PC-3 (cell line): ENCODE results near the gene SLC33A1. TPM values are rescaled to one million over a fixed set of nuclear protein-coding genes. Genes with fewer than 3 reads are reported as not detected.

Experiments
- ATAC-seq: fragments of 200-7000 bp; cut with Tn5 transposase; 2 replicates; pipeline ENCODE4 v1.9.1; 2020; ENCODE audit warnings: mild to moderate bottlenecking, moderate library complexity
- BruUV-seq: library from RNA; stranded (reverse); fragments of 400-500 nt; replicated peaks from 2 replicates; lab custom pipeline; 2021; lab: Mats Ljungman, UMichigan
- CTCF ChIA-PET: fragments of 300-600 bp; sonication (Branson Sonifier 250); formaldehyde crosslinking; loops from one replicate; lab custom pipeline; 2022; ENCODE audit warnings: antibody characterized with exemption; lab: Charles Lee
- POLR2A ChIA-PET: fragments of 300-600 bp; sonication (Branson Sonifier 250); formaldehyde crosslinking; loops from one replicate; lab custom pipeline; 2022; ENCODE audit warnings: antibody characterized with exemption; ENCODE audit not compliant: unreplicated experiment; lab: Charles Lee
- DNase-seq: peaks from one replicate; pipeline ENCODE4 v3.0.0-alpha.2; 2015
- H2AFZ ChIP-seq: fragments of 300-600 bp; sonication (generic); 2 replicates; pipeline ENCODE4 v1.6.0; 2016; ENCODE audit warnings: antibody characterized with exemption, low read length
- H3F3A ChIP-seq: fragments of 300-600 bp; sonication (generic); one replicate; pipeline ENCODE4 v1.6.0; 2017; ENCODE audit warnings: antibody characterized with exemption, low read length, control low read depth, mild to moderate bottlenecking; ENCODE audit not compliant: unreplicated experiment
- H3K27ac ChIP-seq: fragments of 300-600 bp; sonication (generic); 2 replicates; pipeline ENCODE4 v1.5.1; 2016; ENCODE audit warnings: mild to moderate bottlenecking, low read length
- H3K27me3 ChIP-seq: fragments of 300-600 bp; sonication (generic); 2 replicates; pipeline ENCODE4 v1.6.1; 2016; ENCODE audit warnings: low read length, mixed read lengths
- H3K36me3 ChIP-seq: fragments of 300-600 bp; sonication (generic); 2 replicates; pipeline ENCODE4 v1.6.1; 2016; ENCODE audit warnings: low read depth, mixed run types, low read length, mixed read lengths
- H3K4me1 ChIP-seq: fragments of 300-600 bp; sonication (generic); 2 replicates; pipeline ENCODE4 v1.5.1; 2016; ENCODE audit warnings: low read length; ENCODE audit not compliant: insufficient read depth
- H3K4me2 ChIP-seq: fragments of 300-600 bp; sonication (generic); 2 replicates; pipeline ENCODE4 v1.6.0; 2016; ENCODE audit warnings: low read length
- H3K4me3 ChIP-seq: fragments of 300-600 bp; sonication (generic); 2 replicates; pipeline ENCODE4 v1.5.1; 2016; ENCODE audit warnings: mild to moderate bottlenecking, low read length, mixed read lengths
- H3K79me2 ChIP-seq: fragments of 300-600 bp; sonication (generic); 2 replicates; pipeline ENCODE4 v1.6.1; 2017; ENCODE audit warnings: low read length, mixed read lengths
- H3K9ac ChIP-seq: fragments of 300-600 bp; sonication (generic); 2 replicates; pipeline ENCODE4 v1.6.0; 2016; ENCODE audit warnings: mild to moderate bottlenecking, low read length
- H3K9me2 ChIP-seq: fragments of 300-600 bp; sonication (generic); replicated peaks from 2 replicates; pipeline ENCODE4 v1.6.1; 2016; ENCODE audit warnings: mixed run types, low read length, mixed read lengths
- H3K9me3 ChIP-seq: fragments of 300-600 bp; sonication (generic); 2 replicates; pipeline ENCODE4 v1.6.1; 2016; ENCODE audit warnings: low read length, mixed read lengths
- H4K20me1 ChIP-seq: fragments of 300-600 bp; sonication (generic); 2 replicates; pipeline ENCODE4 v1.6.1; 2016; ENCODE audit warnings: low read length, mixed read lengths
- CTCF ChIP-seq: fragments of 300-600 bp; sonication (generic); conservative IDR thresholded peaks from 2 replicates; pipeline ENCODE4 v1.5.1; 2017; ENCODE audit warnings: antibody characterized with exemption, low read depth, mild to moderate bottlenecking, low read length
- EZH2phosphoT487 ChIP-seq: fragments of 300-600 bp; sonication (generic); IDR thresholded peaks from 2 replicates; pipeline ENCODE4 v1.6.1; 2018; ENCODE audit warnings: mild to moderate bottlenecking, antibody characterized with exemption, low read length, borderline replicate concordance
- intact Hi-C: fragments of 100-400 bp; cut with micrococcal nuclease; formaldehyde crosslinking; loops from 2 replicates; pipeline ENCODE4 v1.9.0; 2023
- total RNA-seq: library from RNA; depleted of rRNA; stranded (reverse); fragments of >200 nt; gene quantifications from 2 replicates; pipeline ENCODE4 v1.2.3, GENCODE V29; 2014

The SLC33A1 gene
- total RNA-seq, 1 experiment from 2014 or later: 32.9 TPM

GRCh38 chr3:155859859-155860258 lies 5.6 kb upstream of the SLC33A1 start:
- Histone ChIP-seq H3K79me2 (0 out of 2 replicates have a peak, but pooled peaks cover 2% of the 10 kb centered on the region), H3K36me3 (no peaks in the 10 kb centered on the region), H3K27me3 (no peaks in the 10 kb centered on the region), H3K4me3 (no peak overlapping the region), H3K9me2 (no peaks in the 10 kb centered on the region), H4K20me1 (no peaks in the 10 kb centered on the region), H2AFZ (peak overlapping the region; percentile 13; the same call in 1 of the 2 replicates), H3K9ac (no peak overlapping the region), H3K4me1 (peaks cover 3% of the 10 kb centered on the region; the same call in 1 of the 2 replicates), H3K27ac (no peak overlapping the region), H3F3A (no peaks in the 10 kb centered on the region), H3K9me3 (no peaks in the 10 kb centered on the region), H3K4me2 (peak overlapping the region; percentile 17; the same call in 1 of the 2 replicates)
- TF ChIP-seq CTCF (peak; percentile 58; the same call in 1 of the 2 replicates), EZH2phosphoT487 (no peak)
- intact Hi-C loops: loop anchor here (1.0 to 10.0 kb wide), 4 partner anchors 107 to 505 kb away; no protein-coding TSS in a partner anchor
- BruUV-seq: no TSS peak
- POLR2A ChIA-PET: no interaction called here
- DNase-seq (peak; percentile 42), ATAC-seq (peak; percentile 75)
- CTCF ChIA-PET: no interaction called here

GRCh38 chr3:155853214-155854140 lies 750 bp downstream of the SLC33A1 start:
- DNase-seq: peak; percentile 19
- H3K27ac ChIP-seq: peak overlapping the region; percentile 48
- H3K9ac ChIP-seq: peak overlapping the region; percentile 87
- H3K9me2 ChIP-seq: no peaks in the 10 kb centered on the region
- peak; percentile 2 for ATAC-seq
- H3K4me3 ChIP-seq: peak overlapping the region; percentile 95
- 0 out of 2 replicates have a peak, but pooled peaks have one; percentile 13 for TF ChIP-seq CTCF
- no peak for TF ChIP-seq EZH2phosphoT487
- peaks cover 9% of the 10 kb centered on the region for H4K20me1 ChIP-seq
- peaks cover 11% of the 10 kb centered on the region; the same call in 1 of the 2 replicates for H3K4me1 ChIP-seq
- POLR2A ChIA-PET: interaction anchor here (0.5 to 0.8 kb wide), 3 partner anchors 48 to 144 kb away, joined by 3 read pairs; partner anchors contain the start of gene C3orf33
- BruUV-seq: TSS peak; percentile 57
- H3F3A ChIP-seq: no peaks in the 10 kb centered on the region
- peak overlapping the region; percentile 93 for H3K4me2 ChIP-seq
- CTCF ChIA-PET: interaction anchor here (0.7 to 1.4 kb wide), 2 partner anchors 37 to 48 kb away, joined by 4 to 6 read pairs; partner anchors contain the start of gene C3orf33
- H3K79me2 ChIP-seq: peaks cover 57% of the 10 kb centered on the region
- intact Hi-C loops: loop anchor here (1.0 to 10.0 kb wide), 6 partner anchors 17 to 499 kb away; partner anchors contain the start of genes C3orf33, GMPS and PLCH1
- H3K27me3 ChIP-seq: no peaks in the 10 kb centered on the region
- peak overlapping the region; percentile 68 for H2AFZ ChIP-seq
- no peaks in the 10 kb centered on the region for H3K9me3 ChIP-seq
- no peaks in the 10 kb centered on the region for H3K36me3 ChIP-seq
